NCI-H2029 treated with DMSO at 0.1 percent for 48 hours (cell line): ENCODE measurements around the gene TRIP12.
"Not testable (repeated sequence)": the region's sequence is repeated elsewhere in the genome, so short reads cannot be mapped to it uniquely, and the experiment has no call there.

Experiments
- DNase-seq: peaks from one replicate; lab custom pipeline; 2025; lab: John Stamatoyannopoulos, UW

Gene TRIP12

DNA sequence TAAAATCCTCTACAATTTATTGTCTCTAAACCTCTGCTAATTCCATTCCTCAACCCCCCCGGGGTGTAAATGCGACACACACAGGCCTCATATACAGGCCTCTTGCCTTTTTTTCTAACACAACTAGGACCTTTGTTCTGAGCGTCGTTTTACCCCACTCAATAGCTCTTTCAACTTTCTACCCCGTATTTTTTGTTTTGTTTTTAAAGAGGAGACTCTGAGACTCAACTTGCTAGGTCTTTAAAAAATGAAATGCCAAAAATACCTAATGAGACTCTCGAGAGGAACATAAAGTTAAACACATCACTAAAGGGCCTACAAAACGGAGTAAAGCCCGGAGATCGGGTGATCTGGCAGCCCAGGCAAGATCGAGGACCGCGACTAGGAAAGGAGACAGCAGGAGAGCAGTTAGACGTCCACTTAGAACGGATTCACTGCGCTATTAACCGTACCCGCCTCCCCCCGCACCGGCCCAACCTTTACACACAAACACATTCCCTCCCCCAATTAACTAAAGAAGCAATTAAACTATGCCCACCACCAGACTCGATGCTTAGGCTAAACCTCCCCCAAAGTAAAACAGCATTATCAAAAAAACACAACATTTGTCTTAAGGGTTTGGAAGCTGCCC lies 1.7 kb downstream of the TRIP12 start:
- peak; percentile 2 for DNase-seq

DNA sequence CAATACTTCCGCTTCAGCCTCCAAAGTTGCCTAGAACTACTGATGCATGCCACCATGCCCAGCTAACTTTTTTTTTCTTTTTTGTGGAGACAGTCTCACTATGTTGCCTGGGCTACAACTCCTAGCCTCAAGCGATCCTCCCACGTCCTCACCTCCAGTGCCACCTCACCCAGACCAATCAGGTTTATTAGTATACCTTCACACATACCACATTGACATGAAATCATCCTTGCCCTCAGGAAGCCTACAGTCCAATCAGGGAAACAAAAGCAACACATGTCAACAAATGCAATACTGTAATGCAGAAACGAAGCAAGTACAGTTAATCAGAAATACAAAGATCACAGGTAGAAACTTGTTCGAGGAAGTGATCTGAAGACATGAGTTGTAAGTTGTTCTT lies 4.0 kb downstream of the TRIP12 start:
- DNase-seq, result no peak

DNA sequence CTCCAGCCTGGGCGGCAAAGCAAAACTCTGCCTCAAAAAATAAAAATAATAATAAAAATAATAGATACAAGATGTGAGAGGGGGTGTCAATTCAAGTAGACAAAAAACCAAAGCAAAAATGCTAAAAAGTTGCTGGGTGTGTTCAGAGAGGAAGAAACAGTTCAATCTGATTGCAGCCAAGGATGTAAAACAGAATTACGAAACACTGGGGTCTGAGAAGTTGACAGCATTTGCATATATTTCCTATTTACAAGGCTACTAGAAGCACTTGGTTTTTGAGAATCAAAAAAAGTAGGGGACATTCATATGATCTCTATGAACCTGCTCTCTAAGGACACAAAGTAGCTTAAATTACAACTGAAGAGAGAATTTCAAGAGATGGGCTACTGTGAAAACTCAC lies 7.6 kb downstream of the TRIP12 start:
- no peak for DNase-seq

GRCh38 chr2:229910832-229911412 lies 10.9 kb downstream of the TRIP12 start:
- DNase-seq, result no peak

- DNase-seq, result no peak
Measured at GRCh38 chr2:229910147-229910831, 11.5 kb downstream of the TRIP12 start.

DNA sequence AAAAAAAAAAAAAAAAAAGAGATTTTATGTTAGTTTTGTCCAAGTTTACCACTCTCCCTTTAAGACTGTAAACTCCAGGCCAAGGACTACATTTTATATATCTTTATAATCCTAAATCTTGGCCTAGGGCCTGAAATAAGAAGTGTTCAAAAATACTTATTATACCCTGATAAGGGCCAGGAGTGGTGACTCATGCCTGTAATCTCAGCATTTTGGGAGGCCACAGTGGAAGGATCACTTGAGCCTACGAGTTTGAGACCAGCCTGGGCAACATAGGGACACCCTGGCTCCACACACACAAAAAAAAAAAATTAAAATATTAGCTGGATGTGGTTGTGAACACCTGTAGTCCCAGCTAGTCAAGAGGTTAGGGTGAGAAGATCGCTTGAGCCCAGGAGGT lies 12.7 kb downstream of the TRIP12 start:
- no peak for DNase-seq

DNA sequence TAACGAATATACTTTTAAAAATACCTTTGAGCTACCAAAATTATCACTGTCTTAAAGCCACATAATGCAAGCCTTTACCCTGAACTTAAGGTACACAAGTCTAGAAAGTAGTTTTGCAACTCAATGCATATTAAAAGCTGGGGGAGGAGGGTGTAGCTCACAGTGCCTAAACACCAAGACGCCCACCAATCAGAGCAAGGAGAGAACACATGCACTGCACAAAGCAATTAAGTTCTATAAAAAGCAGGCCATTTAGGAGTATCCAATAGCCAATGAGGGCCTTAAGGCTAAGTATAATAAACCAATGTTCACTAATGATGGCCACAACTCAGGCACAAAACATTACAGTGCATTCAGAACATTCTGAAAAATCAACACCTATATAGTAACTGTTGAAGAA lies 16.2 kb downstream of the TRIP12 start:
- DNase-seq, result no peak

DNA sequence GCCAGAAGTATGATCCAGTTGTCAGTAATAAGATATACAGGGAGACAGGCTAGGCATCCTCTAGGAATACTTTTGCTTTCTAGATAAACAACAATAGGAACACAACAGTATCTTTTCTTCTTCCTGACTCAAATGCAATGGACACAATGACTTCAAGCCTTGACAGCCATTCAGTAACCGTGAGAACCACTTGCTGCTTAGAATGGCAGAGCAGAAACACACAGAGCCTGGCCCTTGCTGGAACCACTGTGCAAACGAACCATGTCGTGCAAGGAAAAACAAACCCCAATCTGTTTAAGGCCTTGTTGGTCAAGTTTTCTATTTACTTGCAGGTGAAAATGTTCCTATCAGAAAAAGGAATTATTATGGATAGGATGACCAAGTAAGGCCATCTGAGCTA lies 18.8 kb downstream of the TRIP12 start:
- no peak for DNase-seq

- no peak for DNase-seq
Measured at GRCh38 chr2:229901819-229902218, 20.0 kb downstream of the TRIP12 start.

GRCh38 chr2:229900514-229900913 lies 21.3 kb downstream of the TRIP12 start:
- DNase-seq, result not testable (repeated sequence)

DNA sequence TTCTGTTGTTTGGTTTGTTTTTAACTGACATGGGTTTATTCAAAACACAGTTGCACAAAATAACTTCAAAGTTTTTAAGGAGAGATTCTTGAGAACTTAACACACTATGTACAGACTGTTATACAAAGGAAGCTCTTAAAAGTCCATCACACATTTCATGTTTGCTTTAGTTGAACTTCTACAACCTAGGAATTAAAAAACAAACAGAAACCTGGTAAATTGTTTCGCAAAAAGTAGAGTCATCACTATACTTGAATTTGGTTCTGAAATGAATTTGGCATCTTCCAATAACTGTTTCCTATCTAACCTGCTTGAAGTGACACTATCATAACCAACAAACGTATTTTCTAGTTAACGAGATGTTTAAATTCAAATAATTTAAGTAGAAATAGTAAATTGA lies 21.8 kb downstream of the TRIP12 start:
- DNase-seq, result no peak

DNA sequence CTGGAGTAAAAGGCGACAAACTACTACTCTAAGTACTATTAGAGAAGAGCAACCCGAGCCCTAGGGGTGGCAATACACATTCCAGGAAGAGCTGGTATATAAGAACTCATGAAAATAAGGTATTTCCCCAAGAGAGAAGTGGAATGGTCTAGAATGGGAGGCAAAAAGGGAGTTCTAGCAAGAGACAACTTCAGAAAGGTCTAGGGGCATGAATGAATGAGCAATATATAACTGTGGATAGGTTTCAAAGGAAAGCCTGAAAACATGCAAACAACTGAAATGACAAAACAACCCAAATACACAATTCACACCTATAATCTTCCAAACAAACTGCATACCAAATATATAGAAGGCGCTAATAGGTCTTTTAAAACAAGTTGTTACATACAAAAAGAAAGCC lies 22.2 kb downstream of the TRIP12 start:
- no peak for DNase-seq

GRCh38 chr2:229896857-229897256 lies 25.0 kb downstream of the TRIP12 start:
- no peak for DNase-seq

- DNase-seq, result no peak
Measured at GRCh38 chr2:229889023-229889422, 32.8 kb downstream of the TRIP12 start.

GRCh38 chr2:229888031-229888430 lies 33.8 kb downstream of the TRIP12 start:
- no peak for DNase-seq

GRCh38 chr2:229887441-229887840 lies 34.4 kb downstream of the TRIP12 start:
- DNase-seq, result no peak

- DNase-seq, result no peak
Measured at GRCh38 chr2:229884775-229885699, 36.8 kb downstream of the TRIP12 start.

- DNase-seq, result no peak
Measured at GRCh38 chr2:229882583-229882982, 39.2 kb downstream of the TRIP12 start.

DNA sequence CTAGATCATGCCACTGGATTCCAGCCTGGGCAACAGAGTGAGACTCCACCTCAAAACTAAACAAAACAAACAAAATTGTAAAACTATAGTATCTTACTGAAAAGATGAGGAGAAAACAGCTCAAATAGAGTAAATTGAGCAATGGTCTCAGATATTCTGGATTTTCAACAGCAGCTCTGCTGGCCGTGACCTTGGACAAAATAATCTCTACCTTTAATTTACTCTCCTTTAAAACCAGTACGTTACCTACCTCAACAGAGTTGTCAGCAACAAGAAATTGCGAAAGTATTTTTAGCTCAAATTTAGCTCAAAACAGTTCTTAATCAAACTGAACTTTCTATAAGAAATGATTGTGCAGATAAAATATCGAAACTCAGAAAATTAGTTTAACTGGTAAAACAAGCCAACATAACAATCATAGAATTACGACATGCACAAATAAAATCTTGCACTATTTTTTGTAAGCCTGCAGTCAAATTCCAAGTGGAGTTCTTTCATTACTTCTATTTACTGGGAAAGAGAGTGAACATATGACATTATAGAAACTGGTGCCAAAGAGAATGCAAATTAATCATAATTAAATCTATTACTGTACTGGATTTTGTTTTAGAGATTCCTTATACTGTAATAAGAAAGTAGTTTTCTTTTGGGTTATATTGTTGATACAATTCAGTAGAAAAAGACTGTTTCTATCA lies 40.8 kb downstream of the TRIP12 start:
- DNase-seq, result no peak

- DNase-seq, result no peak
Measured at GRCh38 chr2:229879191-229879950, 42.4 kb downstream of the TRIP12 start.

- no peak for DNase-seq
Measured at GRCh38 chr2:229875549-229875948, 46.3 kb downstream of the TRIP12 start.
